Fibroblast of pulmonary artery (primary cell): Measurements from ENCODE around the gene ZNF581.

Experiments used
- DNase-seq: peaks from one replicate; pipeline ENCODE4 v3.0.0-alpha.2; 2010; ENCODE audit warnings: low read depth
- H3K4me3 ChIP-seq: replicated peaks from 2 replicates; pipeline ENCODE4 v1.5.1; 2011; ENCODE audit warnings: low read depth, mild to moderate bottlenecking, control low read depth, low read length, moderate library complexity
- CTCF ChIP-seq: IDR thresholded peaks from 2 replicates; pipeline ENCODE4 v1.5.1; 2011; ENCODE audit warnings: mild to moderate bottlenecking, control low read depth, low read length, inconsistent platforms; ENCODE audit errors: missing control alignments

ZNF581 gene

GRCh38 chr19:55679343-55680257, 36.2 kb downstream of the ZNF581 start:
- no peak overlapping the region for H3K4me3 ChIP-seq
- no peak for DNase-seq

GRCh38 chr19:55680339-55681130, 37.1 kb downstream of the ZNF581 start:
- DNase-seq = no peak
- H3K4me3 ChIP-seq = no peak overlapping the region
- TF ChIP-seq CTCF = no peak

More at GRCh38 chr19:55679343-55680257, 36.2 kb downstream of the ZNF581 start:
- TF ChIP-seq CTCF = no peak

- no peak for TF ChIP-seq CTCF
- H3K4me3 ChIP-seq = no peak overlapping the region
- no peak for DNase-seq
Measured at GRCh38 chr19:55681131-55682092, 38.0 kb downstream of the ZNF581 start.

- DNase-seq = no peak
- no peak overlapping the region for H3K4me3 ChIP-seq
- no peak for TF ChIP-seq CTCF
Measured at GRCh38 chr19:55683449-55684261, 40.2 kb downstream of the ZNF581 start.

- no peak for TF ChIP-seq CTCF
- DNase-seq = no peak
- H3K4me3 ChIP-seq = no peak overlapping the region
Measured at GRCh38 chr19:55684946-55685681, 41.7 kb downstream of the ZNF581 start.
